NCI-H2171 treated with DMSO at 0.1 percent for 48 hours (cell line): ENCODE data around the gene THRB.
A peak's percentile ranks its signal among the peaks of the same experiment; 100 is the strongest.

Experiments
- DNase-seq: peaks from one replicate; lab custom pipeline; 2025; lab: John Stamatoyannopoulos, UW

The THRB gene

GRCh38 chr3:24348348-24348747, 146.3 kb downstream of the THRB start:
- no peak for DNase-seq

DNA sequence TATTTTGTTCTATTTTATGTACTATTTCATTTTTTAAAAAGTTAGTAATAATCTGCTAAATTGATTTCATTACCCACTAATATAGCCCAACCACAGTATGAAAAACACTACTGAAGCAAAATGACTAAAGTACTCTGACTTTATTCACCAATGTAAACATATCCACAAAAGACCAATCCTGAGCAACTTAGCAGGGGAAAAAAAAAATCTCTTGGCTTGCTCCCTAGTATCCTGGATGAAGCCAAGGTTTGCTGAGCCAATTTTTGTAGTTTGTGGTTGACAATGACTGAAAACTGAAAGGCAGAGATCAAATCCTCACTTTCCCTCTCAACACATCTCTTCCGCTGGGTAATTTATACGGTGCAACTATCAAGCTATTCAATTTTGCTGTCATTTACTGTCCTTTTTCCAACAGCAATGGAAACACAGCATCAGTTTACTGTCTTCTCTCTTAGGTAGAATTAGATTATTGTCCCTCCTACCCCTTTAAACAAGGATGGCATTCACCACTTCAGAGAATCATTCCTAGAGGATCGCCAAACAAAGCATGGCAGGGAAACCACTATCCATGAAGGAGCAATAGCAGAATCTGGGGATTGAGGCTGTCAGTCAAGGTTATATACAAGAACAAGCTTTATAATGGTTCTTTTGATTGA, 149.7 kb downstream of the THRB start:
- no peak for DNase-seq

GRCh38 chr3:24343084-24343783, 151.4 kb downstream of the THRB start:
- no peak for DNase-seq

DNA sequence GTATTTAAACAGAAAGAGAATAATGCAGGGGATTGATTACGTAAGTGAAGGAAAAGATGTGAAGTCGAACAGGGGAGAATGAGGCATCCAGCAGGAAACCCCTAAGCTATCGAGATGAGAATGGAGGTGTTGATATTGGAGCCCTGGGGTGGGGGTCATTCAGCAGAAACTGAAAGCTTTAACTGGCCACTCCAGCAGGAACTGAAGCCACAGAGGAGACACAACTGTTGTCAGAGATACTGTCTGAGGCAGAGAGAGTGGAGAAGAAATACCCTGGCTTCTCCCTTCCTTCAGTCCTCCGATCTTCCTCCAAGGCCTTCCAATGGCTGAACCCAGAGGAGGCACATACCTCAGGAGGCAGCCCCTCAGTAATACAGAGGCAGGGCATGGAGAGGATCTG, 152.4 kb downstream of the THRB start:
- DNase-seq, result no peak

GRCh38 chr3:24341668-24342067, 153.0 kb downstream of the THRB start:
- no peak for DNase-seq

GRCh38 chr3:24340966-24341365, 153.7 kb downstream of the THRB start:
- no peak for DNase-seq

GRCh38 chr3:24340161-24340560, 154.5 kb downstream of the THRB start:
- DNase-seq, result no peak

DNA sequence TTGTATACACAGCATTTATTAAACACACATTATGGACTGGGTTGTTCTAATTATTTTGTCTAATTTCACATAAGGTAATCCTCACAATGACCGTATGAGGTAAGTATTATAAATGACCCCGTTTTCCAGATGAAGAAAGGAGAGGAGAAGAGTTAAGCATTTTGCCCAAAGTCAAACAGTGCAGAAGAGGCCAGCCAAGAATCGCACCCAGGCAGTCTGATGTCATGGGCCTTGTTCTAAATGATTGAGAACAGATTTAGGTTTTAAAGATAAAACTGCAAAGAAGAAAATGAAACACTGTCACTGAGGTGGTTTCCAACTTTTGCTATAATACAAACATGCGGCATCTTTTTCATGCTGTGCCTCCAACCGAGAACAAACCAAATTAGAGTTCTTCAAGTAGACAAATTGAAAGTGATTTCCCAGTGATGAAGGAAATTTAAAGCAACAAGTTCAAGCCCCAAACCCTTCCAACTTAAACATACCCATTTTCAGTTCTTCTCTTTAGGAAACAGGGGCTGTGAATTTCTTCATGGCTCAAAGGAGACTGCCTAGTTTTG, 155.3 kb downstream of the THRB start:
- DNase-seq, result no peak

DNA sequence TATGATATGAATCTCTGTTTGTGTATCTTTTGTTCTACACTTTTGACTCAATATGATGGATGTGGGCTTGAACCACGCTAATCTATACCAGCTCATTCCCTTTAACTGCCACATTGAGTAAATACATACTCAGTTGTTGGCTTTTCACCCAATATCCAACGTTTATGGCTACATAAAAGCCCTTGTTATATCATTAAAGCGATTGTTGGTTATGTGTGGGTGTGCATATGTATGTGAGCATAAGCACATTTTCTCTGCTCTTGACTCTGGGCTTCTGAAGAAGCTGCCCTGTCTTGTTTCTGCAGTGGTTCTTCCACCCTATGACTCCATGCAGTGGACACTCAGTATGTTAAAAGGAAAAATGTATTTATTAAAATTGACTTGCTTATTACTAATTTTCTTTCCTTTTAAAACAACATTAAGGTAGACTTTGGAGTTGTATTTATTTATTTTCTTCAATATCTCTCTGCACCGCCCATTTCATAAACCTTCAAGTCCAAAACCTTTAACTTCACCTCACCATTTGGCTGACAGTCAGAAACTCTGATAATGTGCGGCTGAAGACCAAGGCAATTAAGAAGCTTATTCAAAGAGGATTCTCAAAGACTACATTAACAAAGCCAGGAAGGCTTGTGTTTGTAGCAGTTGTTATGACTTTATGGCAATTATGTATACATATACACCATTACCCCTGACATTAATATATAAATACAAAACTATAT, 156.1 kb downstream of the THRB start:
- no peak for DNase-seq

- no peak for DNase-seq
These were observed 158.5 kb downstream of the THRB start for GRCh38 chr3:24336101-24336500.

DNA sequence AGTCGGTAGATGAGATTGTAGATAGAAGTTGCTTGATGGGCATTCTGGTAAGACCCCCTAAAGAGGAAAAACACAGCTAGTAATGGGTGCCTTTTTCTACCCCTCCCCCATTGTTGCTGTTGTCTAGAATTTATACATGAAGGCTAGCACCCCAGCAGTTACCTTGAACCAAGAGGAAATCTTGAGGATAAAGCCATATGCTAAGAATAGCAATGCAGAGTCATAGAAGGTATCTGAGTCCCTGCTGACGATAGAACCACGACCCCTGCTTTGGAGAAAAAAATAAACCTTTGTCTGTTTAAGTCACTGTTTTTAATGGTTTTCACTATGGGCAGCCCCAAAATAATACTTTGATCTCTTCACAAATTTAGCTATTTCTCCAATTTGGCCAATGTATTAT, 162.6 kb downstream of the THRB start:
- DNase-seq, result no peak

- DNase-seq, result no peak
These were observed 171.4 kb downstream of the THRB start for GRCh38 chr3:24323272-24323671.

GRCh38 chr3:24320601-24321000, 174.0 kb downstream of the THRB start:
- no peak for DNase-seq

GRCh38 chr3:24318677-24319287, 175.9 kb downstream of the THRB start:
- no peak for DNase-seq

- DNase-seq, result no peak
These were observed 177.7 kb downstream of the THRB start for GRCh38 chr3:24316887-24317383.

- no peak for DNase-seq
These were observed 178.7 kb downstream of the THRB start for GRCh38 chr3:24315971-24316370.

- DNase-seq, result no peak
These were observed 179.3 kb downstream of the THRB start for GRCh38 chr3:24315356-24315755.

DNA sequence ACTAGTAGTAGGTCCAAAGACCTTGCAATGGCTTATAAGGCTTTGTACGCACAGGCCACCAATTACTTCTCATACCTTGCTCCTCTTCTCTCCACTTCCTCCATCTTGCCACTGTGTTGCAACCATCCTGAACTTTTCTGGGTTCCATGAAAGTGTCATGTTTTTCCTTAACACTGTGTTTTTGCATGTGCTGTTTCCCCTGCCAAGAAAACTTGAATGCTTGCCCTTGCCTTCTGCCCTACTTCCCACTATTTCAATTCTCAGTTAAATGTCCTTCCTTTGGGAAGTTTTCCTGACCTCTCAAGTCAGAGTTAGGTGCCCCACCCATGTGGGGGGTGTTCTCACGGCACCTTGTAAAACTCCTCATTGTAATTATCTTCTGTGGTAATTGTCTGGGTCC, 182.8 kb downstream of the THRB start:
- DNase-seq, result no peak

DNA sequence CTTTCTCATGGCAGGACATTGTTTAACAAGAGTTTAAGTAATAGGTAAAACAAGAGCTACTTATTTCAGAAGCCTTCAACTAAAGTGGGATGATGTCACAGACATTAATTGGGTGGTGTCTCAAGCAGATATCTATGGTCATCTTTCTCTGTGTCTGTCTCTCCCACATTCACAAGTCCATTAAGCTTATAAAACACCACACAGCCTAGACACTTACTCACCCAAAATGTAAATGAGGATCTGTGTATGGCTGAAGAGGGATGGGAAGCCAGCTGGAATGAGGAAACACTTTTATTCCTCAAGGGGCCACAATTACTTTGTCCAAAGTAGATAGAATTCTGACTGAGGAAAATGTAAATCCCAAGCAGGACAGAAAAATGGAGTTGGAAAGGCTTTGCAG, 183.8 kb downstream of the THRB start:
- DNase-seq, result no peak

GRCh38 chr3:24306518-24306917, 188.1 kb downstream of the THRB start:
- no peak for DNase-seq

- peak; percentile 20 for DNase-seq
These were observed 188.7 kb downstream of the THRB start for GRCh38 chr3:24305795-24306467.
